NCI-H69 (cell line): ENCODE measurements around the gene IRF1.

Experiments
- DNase-seq: peaks from one replicate; lab custom pipeline; 2025; lab: John Stamatoyannopoulos, UW

Gene IRF1

GRCh38 chr5:132461569-132462070, 29.0 kb downstream of the IRF1 start:
- DNase-seq = no peak

DNA sequence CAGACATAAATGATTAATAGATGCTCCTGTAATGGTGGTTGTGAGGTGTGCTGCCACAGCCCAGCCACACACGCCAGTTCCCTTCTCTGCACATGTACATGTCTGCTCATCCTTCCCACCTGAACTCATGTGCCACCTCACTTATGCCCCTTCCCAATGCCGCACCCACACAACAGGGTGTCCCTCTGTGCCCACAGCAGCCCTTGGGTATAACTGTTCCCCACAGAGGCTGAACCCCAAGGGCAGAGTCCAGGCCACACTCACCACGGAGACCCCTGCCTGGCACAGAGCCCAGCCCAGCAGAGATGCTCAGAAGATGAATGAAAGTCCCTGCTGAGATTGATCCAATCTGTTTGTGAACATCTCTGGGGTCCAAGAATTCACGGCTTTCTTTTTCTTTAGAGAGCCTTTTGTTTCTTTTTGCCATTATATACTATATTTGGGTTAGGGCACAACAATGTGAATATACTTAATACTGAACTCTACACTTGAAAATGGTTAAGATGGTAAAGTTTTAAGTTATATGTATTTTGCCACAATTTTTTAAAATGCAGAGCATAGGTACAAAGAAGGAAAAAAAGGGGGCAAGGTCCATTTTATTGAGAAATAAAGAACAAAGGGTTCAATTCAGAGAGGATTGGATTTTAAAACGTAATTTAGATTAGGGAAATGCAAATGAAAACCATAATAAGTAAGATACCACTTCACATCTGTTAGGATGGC, 29.6 kb downstream of the IRF1 start:
- no peak for DNase-seq

GRCh38 chr5:132459983-132460838, 30.4 kb downstream of the IRF1 start:
- peak; percentile 84 for DNase-seq

GRCh38 chr5:132459031-132459982, 31.3 kb downstream of the IRF1 start:
- peak; percentile 67 for DNase-seq

- DNase-seq = no peak
These were observed 31.9 kb downstream of the IRF1 start for GRCh38 chr5:132458651-132459030.

DNA sequence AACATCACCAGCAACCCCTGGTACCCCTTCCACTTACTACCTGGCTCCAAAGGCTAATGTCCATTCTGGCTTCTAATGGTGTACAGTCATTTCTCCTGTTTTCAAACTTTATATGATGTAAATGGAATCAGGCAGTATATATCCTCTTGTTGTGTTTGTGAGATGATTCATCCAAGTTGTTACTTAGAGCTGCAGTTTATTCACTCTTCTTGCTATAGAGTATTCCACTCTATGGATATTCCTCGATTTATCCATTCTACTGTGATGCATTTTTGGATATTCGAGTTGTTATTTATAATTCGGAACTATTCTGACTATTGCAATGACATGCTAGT, 32.4 kb downstream of the IRF1 start:
- no peak for DNase-seq

DNA sequence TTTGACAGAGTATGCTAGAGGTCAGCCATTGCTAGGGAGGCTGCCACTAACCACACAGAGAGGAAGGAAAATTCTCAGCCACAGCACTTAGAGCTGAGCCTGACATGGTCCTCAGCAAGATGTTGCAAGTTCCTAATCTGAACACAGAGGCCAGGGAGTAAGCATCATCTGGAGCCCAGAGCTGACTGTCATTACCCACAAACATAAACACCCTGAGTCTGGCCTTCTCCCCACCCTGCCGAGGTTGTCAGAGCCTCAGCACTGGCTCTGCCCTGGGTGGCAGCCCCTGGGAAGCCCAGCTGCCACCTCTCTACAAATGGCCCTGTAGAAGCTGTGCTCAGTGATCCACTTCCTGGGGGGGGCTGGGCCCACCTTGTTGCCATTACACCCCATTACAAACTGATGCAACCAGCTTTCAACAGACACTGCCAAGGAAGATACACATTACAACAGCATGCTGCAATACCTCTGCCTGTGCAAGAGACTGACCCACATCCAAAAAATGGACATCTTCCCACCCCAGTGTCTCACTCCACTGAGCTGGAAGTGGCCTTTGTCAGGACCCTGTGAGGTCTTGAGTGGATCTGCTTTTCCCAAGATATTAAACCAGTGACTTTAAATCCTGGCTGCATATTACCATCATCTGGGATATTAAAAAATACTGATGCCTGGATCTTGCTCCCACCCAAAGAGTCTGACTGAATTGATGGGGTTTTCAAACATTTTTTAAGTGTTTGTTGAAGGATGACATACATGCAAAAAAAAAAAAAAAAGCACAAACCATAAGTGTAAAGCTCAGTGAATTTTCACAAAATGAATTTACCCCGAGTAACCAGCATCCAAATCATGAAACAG, 33.0 kb downstream of the IRF1 start:
- peak; percentile 33 for DNase-seq

DNA sequence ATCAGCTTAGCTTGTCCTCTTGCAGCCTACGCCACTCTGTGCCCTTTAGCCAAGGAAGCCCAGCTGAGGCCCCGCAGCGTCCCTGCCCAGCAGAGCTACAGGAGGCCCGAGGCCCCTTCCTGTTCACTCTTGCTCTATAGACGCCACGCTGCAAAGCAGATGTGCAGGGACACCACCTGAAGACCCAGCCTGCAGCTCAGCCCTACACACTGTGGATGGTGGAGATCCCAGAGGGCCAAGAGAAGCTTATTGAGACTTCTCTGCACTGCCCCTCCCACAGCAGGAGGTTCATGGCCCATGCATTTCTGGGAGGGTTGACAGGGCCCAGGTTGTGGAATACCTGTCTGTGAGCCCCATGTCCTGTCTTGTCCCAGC, 33.6 kb downstream of the IRF1 start:
- DNase-seq = no peak

- DNase-seq = no peak
These were observed 34.1 kb downstream of the IRF1 start for GRCh38 chr5:132456296-132456986.

GRCh38 chr5:132455614-132456115, 34.9 kb downstream of the IRF1 start:
- DNase-seq = no peak

GRCh38 chr5:132454361-132454760, 36.2 kb downstream of the IRF1 start:
- no peak for DNase-seq

DNA sequence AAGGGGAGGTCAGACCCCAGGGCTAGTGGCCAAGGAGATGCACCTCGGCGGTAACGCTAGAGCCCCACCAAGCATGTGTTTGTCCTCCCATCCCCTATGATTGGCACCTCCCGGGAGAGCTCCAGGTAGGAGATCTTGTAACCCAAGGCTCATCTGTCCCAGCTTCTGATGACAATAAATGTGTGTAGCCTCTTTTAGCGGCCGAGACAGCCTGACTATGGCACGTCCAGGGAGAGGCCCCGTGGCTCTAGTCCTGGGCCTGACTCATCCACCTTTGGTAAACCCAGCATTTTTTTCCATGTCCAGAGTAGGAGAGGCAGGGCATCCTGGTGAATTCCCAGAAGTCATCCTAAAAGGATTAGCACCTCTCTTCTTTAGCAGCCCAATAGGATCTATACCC, 39.2 kb downstream of the IRF1 start:
- DNase-seq = no peak

GRCh38 chr5:132449060-132449459, 41.5 kb downstream of the IRF1 start:
- no peak for DNase-seq

DNA sequence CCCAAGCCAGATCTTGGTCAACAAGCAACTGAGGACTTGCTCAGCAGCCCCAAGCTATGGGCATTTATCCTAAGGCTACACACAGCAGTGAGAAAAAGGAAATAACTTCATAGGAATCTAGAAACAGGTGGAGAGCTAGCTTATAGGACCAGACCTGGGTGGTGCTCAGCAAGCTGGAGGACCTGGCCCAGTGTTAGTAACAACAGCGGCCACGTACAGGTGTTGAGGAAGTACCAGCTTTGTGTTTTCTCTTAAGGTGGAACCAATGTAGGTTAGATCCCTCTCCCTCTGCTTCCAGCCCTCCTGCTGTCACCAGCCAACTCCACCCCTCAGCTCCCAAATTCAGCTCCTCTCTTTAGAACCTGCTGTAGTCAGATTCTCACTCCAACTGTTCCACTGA, 43.4 kb downstream of the IRF1 start:
- DNase-seq = no peak

- peak; percentile 23 for DNase-seq
These were observed 44.0 kb downstream of the IRF1 start for GRCh38 chr5:132446621-132447020.

DNA sequence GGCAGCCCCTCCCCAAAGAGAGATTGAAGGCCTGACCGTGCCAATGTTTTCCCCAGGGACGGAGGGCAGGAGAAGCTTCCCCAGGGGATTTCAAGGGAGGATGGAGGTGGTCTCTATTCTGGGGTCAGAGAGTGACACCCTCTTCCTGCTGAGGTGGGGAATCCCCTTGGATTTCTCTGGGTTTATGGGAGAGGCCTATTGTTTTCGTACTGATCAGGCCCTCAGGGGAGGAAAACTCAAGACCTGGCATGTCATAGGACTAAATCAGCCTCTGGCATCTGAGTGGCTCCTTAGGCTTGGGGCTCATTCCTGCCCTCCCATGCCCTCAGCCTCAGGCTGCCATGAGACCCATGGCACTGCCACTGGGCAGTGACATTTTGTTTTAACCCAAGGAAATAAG, 44.6 kb downstream of the IRF1 start:
- DNase-seq = no peak

DNA sequence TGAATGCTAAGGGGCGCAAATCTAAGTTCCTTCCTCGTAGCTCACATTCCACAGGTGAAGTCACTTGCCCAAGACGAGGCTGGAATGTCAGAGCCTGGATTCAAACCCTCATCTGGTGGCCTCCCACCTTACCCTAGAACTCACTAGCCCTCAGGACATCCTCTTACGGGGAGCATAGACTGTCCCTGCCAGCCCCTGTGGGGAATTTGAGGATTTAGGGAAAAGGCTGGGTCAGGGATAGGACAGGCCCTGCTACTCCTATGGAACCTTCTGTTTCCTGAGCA, 45.0 kb downstream of the IRF1 start:
- no peak for DNase-seq

- no peak for DNase-seq
These were observed 45.5 kb downstream of the IRF1 start for GRCh38 chr5:132444841-132445639.

DNA sequence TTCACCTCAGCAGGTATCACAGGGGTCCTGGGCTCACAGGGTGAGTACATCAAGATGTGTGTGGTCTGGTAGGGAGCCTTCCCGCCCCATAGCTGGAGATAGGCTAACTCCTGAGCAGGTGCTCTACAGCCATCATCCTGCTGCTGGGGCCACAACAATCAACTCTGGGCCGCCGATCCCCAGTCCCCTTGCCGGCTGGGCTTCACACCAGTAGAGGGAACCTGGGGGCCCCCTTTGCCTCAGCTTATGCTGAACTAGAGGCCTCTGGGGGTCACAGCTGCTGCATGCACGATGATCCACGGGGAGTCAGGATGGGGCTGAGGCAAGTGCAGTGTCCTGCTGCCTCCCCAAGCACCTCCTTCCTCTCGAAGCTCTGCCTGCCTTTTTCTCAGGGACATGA, 46.5 kb downstream of the IRF1 start:
- DNase-seq = peak; percentile 30

GRCh38 chr5:132439521-132440089, 51.0 kb downstream of the IRF1 start:
- DNase-seq = no peak
